NB4 (cell line): ENCODE data around the gene IVNS1ABP.

Experiments used
- CTCF ChIP-seq: IDR thresholded peaks from one replicate; pipeline ENCODE4 v1.5.1; 2012; ENCODE audit warnings: low read depth, low read length
- MYC ChIP-seq: IDR thresholded peaks from 2 replicates; pipeline ENCODE4 v1.6.1; 2011; ENCODE audit warnings: low read depth, low read length
- POLR2A ChIP-seq: IDR thresholded peaks from 2 replicates; pipeline ENCODE4 v1.6.1; 2011; ENCODE audit warnings: mild to moderate bottlenecking; ENCODE audit not compliant: insufficient read length; ENCODE audit errors: extremely low read depth
- TF ChIP-seq, protein P1 (sequence below): IDR thresholded peaks from 2 replicates; pipeline ENCODE4 v1.6.1; 2011; ENCODE audit warnings: low read depth, low read length

GRCh38 chr1:185342672-185343259 lies 25.7 kb upstream of the IVNS1ABP start:
- TF ChIP-seq MYC (no peak), CTCF (no peak), POLR2A (no peak)
- TF ChIP-seq, protein P1, sequence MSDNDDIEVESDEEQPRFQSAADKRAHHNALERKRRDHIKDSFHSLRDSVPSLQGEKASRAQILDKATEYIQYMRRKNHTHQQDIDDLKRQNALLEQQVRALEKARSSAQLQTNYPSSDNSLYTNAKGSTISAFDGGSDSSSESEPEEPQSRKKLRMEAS, result no peak
